Transverse colon (tissue), 4 donors: Measurements from ENCODE around the gene RAB10. TPM values are rescaled to one million over a fixed set of nuclear protein-coding genes. Genes with fewer than 3 reads are reported as not detected.

Experiments
- DNase-seq: peaks from one replicate; pipeline ENCODE4 v3.0.0-alpha.2; 2019
- H3K27ac ChIP-seq, 4 donors: fragments of 200-600 bp; sonication (generic); 2 replicates each; pipeline ENCODE4 v1.5.1; 2016 to 2018; ENCODE audit warnings: inconsistent platforms in 4 of 4
- H3K27me3 ChIP-seq: fragments of 200-600 bp; sonication (generic); 2 replicates; pipeline ENCODE4 v1.5.1; 2017; ENCODE audit warnings: inconsistent platforms
- H3K36me3 ChIP-seq, 4 donors: fragments of 200-600 bp; sonication (generic); 2 replicates each; pipeline ENCODE4 v1.5.1; 2017 to 2019; ENCODE audit warnings: inconsistent platforms in 4 of 4
- H3K4me1 ChIP-seq, 4 donors: fragments of 200-600 bp; sonication (generic); 2 replicates each; pipeline ENCODE4 v1.5.1; 2017 to 2020; ENCODE audit warnings: inconsistent platforms in 4 of 4
- H3K4me3 ChIP-seq, 4 donors: fragments of 200-600 bp; sonication (generic); 1 replicate in 1 of 4; 2 replicates in 3 of 4; pipeline versions ENCODE4 v1.5.1 to v1.6.1; 2017 to 2019; ENCODE audit warnings: inconsistent platforms in 4 of 4
- H3K9me3 ChIP-seq, 2 donors: fragments of 200-600 bp; sonication (generic); 2 replicates each; pipeline ENCODE4 v1.5.1; 2017 to 2019; ENCODE audit warnings: inconsistent platforms in 2 of 2
- EP300 ChIP-seq: sonication (generic); formaldehyde crosslinking; IDR thresholded peaks from one replicate; pipeline ENCODE4 v1.6.1; 2017; ENCODE audit warnings: antibody characterized with exemption, low read depth
- POLR2A ChIP-seq: fragments of 450-650 bp; IDR thresholded peaks from one replicate; pipeline ENCODE4 v1.6.1; 2016; ENCODE audit warnings: antibody characterized with exemption, mild to moderate bottlenecking, moderate library complexity
- POLR2AphosphoS5 ChIP-seq, 3 donors: sonication (generic); formaldehyde crosslinking; IDR thresholded peaks; one replicate each; pipeline ENCODE4 v1.6.1; 2016; ENCODE audit warnings: antibody characterized with exemption in 3 of 3
- WGBS, 2 donors: methylation state at CpG; one replicate each; pipeline ENCODE4 v1.1.5; 2018; ENCODE audit warnings: low coverage in 1 of 2; 5-methylcytosine and 5-hydroxymethylcytosine counted together
- in situ Hi-C, 4 donors: fragments of 200-750 bp; cut with MboI; loops; one replicate each; pipeline versions ENCODE4 v1.15.0 to v1.15.1; 2017; ENCODE audit warnings: low sequenced_read_pairs in 3 of 4, low pct_ligation_motif_present in 1 of 4, low pct_unique_long_range_greater_than_20kb in 1 of 4
- intact Hi-C: fragments of 100-400 bp; cut with DNase I; formaldehyde crosslinking; loops from one replicate; pipeline ENCODE4 v1.15.1; 2023; ENCODE audit warnings: low total_unique reads
- small RNA-seq, 4 donors: library from RNA; depleted of rRNA; stranded (forward); fragments of <200 nt; gene quantifications; one replicate each; pipeline ENCODE3, GENCODE V24; 2016
- total RNA-seq, 4 donors: library from RNA; depleted of rRNA; stranded (reverse); fragments of >200 nt; gene quantifications; one replicate each; pipeline ENCODE4 v1.1.0, GENCODE V29; 2016
- TF ChIP-seq, protein P1 (sequence below), 5 experiments: fragments of 200-600 bp in 3 of 5; fragments of 450-650 bp in 2 of 5; sonication (generic) in 3 of 5; IDR thresholded peaks; 1 replicate in 2 of 5; 2 replicates in 3 of 5; pipeline ENCODE4 v1.5.1; 2016 to 2017; ENCODE audit warnings: antibody characterized with exemption in 5 of 5, inconsistent platforms in 3 of 5, mild to moderate bottlenecking in 2 of 5, moderate library complexity in 1 of 5

RAB10 gene
- total RNA-seq, 4 donors from 2014 or later = 99.5 to 150 (median 144) TPM

DNA sequence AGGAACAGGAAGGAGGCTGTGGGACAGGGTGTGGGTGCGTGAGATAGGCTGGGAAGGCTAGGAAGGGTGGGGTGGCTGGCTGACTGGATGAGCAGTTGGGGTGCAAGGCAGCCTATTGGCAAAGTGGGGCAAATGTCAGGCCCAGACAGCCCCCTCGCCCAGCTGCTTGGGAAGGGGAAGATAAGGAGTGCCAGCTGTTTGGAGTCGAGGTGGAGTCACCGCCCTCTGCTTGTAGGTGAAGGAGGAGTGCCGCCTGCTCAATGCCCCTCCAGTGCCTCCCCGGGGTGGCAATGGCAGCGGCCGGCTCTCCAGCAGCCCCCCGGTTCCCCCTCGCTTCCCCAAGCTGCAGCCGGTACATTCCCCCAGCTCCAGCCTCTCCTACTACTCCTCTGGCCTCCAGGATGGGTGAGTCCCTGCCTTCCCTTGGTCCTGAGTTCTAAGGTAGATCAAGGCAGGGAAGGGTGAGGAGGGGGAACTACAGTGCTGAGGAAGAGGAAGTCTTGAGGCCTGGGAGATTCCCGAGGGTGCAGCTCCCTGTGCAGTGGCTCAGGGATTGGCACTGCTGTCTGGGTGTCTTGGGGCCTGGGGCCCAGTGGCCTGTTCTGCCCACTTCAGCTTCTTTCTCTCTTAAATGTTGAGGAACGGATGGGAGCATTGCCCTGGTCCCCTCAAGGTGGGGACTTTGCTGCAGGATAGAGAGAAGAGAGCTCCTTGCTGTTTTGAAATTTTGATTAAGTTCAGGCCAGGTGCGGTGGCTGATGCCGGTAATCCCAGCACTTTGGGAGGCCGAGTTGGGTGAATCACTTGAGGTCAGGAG, 152.3 kb downstream of the RAB10 start:
- intact Hi-C loops = no loop called here
- Histone ChIP-seq H3K27ac (peak overlapping the region in 2 of 4 donors; percentile 60 to 66), H3K4me1 (peaks cover 4 to 12% (median 10%) of the 10 kb centered on the region in 4 donors), H3K36me3 (no peaks in the 10 kb centered on the region), H3K4me3 (no peak overlapping the region), H3K9me3 (no peaks in the 10 kb centered on the region), H3K27me3 (no peaks in the 10 kb centered on the region)
- DNase-seq = peak; percentile 32
- 89% methylated on average over 16 of the region's 16 CpGs; no CpG with 5 or more reads in 1 of the 2 donors for WGBS, 2 donors
- in situ Hi-C loops = no loop called here
- TF ChIP-seq, protein P1, sequence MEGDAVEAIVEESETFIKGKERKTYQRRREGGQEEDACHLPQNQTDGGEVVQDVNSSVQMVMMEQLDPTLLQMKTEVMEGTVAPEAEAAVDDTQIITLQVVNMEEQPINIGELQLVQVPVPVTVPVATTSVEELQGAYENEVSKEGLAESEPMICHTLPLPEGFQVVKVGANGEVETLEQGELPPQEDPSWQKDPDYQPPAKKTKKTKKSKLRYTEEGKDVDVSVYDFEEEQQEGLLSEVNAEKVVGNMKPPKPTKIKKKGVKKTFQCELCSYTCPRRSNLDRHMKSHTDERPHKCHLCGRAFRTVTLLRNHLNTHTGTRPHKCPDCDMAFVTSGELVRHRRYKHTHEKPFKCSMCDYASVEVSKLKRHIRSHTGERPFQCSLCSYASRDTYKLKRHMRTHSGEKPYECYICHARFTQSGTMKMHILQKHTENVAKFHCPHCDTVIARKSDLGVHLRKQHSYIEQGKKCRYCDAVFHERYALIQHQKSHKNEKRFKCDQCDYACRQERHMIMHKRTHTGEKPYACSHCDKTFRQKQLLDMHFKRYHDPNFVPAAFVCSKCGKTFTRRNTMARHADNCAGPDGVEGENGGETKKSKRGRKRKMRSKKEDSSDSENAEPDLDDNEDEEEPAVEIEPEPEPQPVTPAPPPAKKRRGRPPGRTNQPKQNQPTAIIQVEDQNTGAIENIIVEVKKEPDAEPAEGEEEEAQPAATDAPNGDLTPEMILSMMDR (IDR thresholded peaks at IDR 0.05) = no peak
- TF ChIP-seq POLR2AphosphoS5 (IDR thresholded peaks at IDR 0.05) (no peak), POLR2A (no peak), EP300 (no peak)

Small RNA genes lying within 50 kb of the gene (small RNA-seq; reads per million reads assigned to genes)
- 0 reads per million in 4 donors for gene RNU6-942P
- gene UQCRHP2 = 0 reads per million in 4 donors

Other genes starting within 250 kb of the RAB10 start
- 10 to 100 TPM; 17.3 to 36.6 (median 23.3) TPM for gene ASXL2, start 155.6 kb upstream of the RAB10 start, total RNA-seq
- gene KIF3C, start 51.6 kb upstream of the RAB10 start, total RNA-seq = 1 to 10 TPM in 3 of 4 donors, under 1 TPM in 1; 0.37 to 3.2 (median 2.0) TPM
- gene GAREM2, start 139.0 kb downstream of the RAB10 start, total RNA-seq = 1 to 10 TPM in 3 of 4 donors, not detected in 1; 1.5 to 4.6 (median 2.2) TPM
- gene HADHA, start 210.5 kb downstream of the RAB10 start, total RNA-seq = 100 to 1,000 TPM in 2 of 4 donors, 10 to 100 TPM in 2; 92.8 to 233 (median 142) TPM
- gene HADHB, start 210.9 kb downstream of the RAB10 start, total RNA-seq = 100 to 1,000 TPM in 2 of 4 donors, 10 to 100 TPM in 2; 53.1 to 182 (median 133) TPM